ENCODE results near the gene AFG1L.
A peak's percentile ranks its signal among the peaks of the same experiment; 100 is the strongest.
"Not testable (repeated sequence)": the region's sequence is repeated elsewhere in the genome, so short reads cannot be mapped to it uniquely, and the experiment has no call there.

Gene AFG1L

GRCh38 chr6:108383981-108384380 lies 89.1 kb downstream of the AFG1L start:
- TF ChIP-seq POLR2A (IDR thresholded peaks at IDR 0.05; ENCODE audit: low read depth, low read length) (no peak), TAF1 (IDR thresholded peaks at IDR 0.05; ENCODE audit: borderline replicate concordance, low read depth, low read length) (no peak), POLR2AphosphoS5 (IDR thresholded peaks at IDR 0.05; ENCODE audit: low read depth, low read length) (no peak)
- no peak for DNase-seq (ENCODE audit: insufficient read length)
- FAIRE-seq, result no peak

- FAIRE-seq; DNase-seq (ENCODE audit: insufficient read length): not testable (repeated sequence)
Measured at GRCh38 chr6:108389190-108389589, 94.3 kb downstream of the AFG1L start.

- no peak for DNase-seq (ENCODE audit: insufficient read length)
- no peak for TF ChIP-seq POLR2AphosphoS5 (IDR thresholded peaks at IDR 0.05; ENCODE audit: low read depth, low read length)
- no peak for TF ChIP-seq TAF1 (IDR thresholded peaks at IDR 0.05; ENCODE audit: borderline replicate concordance, low read depth, low read length)
- no peak for TF ChIP-seq POLR2A (IDR thresholded peaks at IDR 0.05; ENCODE audit: low read depth, low read length)
- FAIRE-seq, result no peak
Measured at GRCh38 chr6:108395297-108395696, 100.4 kb downstream of the AFG1L start.

DNA sequence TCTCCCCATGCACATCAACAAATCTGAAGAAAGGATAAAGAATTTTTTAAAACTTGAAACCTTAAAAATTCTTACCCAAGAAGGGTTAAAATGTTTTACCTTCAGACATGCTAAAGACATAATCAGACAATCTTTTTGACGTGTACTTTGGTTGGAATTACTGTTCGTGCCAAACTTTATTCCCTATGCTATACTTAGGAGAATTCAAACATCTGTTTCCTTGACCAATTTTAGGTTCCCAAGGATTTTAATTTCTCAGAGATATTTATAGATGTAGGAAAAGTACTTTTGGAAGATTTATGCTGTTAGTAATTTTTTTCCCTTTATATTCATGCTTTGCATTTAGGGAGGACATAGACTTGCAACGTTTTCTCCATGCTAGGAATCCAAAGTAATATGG lies 108.4 kb downstream of the AFG1L start:
- no peak for FAIRE-seq
- no peak for TF ChIP-seq TAF1 (IDR thresholded peaks at IDR 0.05; ENCODE audit: borderline replicate concordance, low read depth, low read length)
- no peak for TF ChIP-seq POLR2A (IDR thresholded peaks at IDR 0.05; ENCODE audit: low read depth, low read length)
- TF ChIP-seq POLR2AphosphoS5 (IDR thresholded peaks at IDR 0.05; ENCODE audit: low read depth, low read length), result no peak
- DNase-seq (ENCODE audit: insufficient read length), result no peak

DNA sequence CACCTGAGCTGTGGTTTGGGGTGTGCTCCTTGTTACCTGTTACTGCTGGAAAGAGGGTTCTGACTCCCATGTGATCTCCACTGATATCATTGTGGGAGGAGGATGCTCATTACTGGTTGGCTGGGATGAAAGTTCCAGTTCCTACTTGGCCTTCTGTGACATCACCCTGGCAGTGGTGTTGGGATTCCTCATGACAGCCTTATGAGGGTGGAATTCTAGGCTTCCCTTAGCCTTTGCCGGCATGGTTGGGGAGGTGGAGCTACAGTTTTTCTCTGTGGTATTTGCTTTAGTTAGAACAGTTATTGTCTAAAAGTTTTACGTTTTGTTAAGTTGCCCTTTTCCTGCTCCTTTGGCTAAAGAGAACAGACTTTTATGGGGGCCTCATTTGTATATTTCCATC lies 112.1 kb downstream of the AFG1L start:
- TF ChIP-seq POLR2A (IDR thresholded peaks at IDR 0.05; ENCODE audit: low read depth, low read length) (no peak), TAF1 (IDR thresholded peaks at IDR 0.05; ENCODE audit: borderline replicate concordance, low read depth, low read length) (no peak), POLR2AphosphoS5 (IDR thresholded peaks at IDR 0.05; ENCODE audit: low read depth, low read length) (no peak)
- FAIRE-seq, result no peak
- DNase-seq (ENCODE audit: insufficient read length), result no peak

GRCh38 chr6:108407904-108408827 lies 113.3 kb downstream of the AFG1L start:
- DNase-seq (ENCODE audit: insufficient read length) (no peak), FAIRE-seq (no peak)
- TF ChIP-seq POLR2A (IDR thresholded peaks at IDR 0.05; ENCODE audit: low read depth, low read length) (no peak), POLR2AphosphoS5 (IDR thresholded peaks at IDR 0.05; ENCODE audit: low read depth, low read length) (no peak), TAF1 (IDR thresholded peaks at IDR 0.05; ENCODE audit: borderline replicate concordance, low read depth, low read length) (no peak)

- peak; percentile 17 for FAIRE-seq
- DNase-seq (ENCODE audit: insufficient read length), result no peak
- no peak for TF ChIP-seq TAF1 (IDR thresholded peaks at IDR 0.05; ENCODE audit: borderline replicate concordance, low read depth, low read length)
- no peak for TF ChIP-seq POLR2AphosphoS5 (IDR thresholded peaks at IDR 0.05; ENCODE audit: low read depth, low read length)
- no peak for TF ChIP-seq POLR2A (IDR thresholded peaks at IDR 0.05; ENCODE audit: low read depth, low read length)
Measured at GRCh38 chr6:108408861-108409260, 114.0 kb downstream of the AFG1L start.

DNA sequence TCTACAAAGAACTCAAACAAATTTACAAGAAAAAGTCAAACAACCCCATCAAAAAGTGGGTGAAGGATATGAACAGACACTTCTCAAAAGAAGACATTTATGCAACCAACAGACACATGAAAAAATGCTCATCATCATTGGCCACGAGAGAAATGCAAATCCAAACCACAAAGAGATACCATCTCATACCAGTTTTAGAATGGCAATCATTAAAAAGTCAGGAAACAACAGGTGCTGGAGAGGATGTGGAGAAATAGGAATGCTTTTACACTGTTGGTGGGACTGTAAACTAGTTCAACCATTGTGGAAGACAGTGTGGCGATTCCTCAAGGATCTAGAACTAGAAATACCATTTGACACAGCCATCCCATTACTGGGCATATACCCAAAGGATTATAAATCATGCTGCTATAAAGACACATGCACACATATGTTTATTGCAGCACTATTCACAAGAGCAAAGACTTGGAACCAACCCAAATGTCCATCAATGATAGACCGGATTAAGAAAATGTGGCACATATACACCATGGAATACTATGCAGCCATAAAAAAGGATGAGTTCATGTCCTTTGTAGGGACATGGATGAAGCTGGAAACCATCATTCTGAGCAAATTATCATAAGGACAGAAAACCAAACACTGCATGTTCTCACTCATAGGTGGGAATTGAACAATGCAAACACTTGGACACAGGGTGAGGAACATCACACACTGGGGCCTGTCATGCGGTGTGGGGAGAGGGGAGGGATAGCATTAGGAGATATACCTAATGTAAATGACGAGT lies 121.4 kb downstream of the AFG1L start:
- DNase-seq (ENCODE audit: insufficient read length); FAIRE-seq: not testable (repeated sequence)

GRCh38 chr6:108417027-108417426 lies 122.2 kb downstream of the AFG1L start:
- no peak for DNase-seq (ENCODE audit: insufficient read length)
- FAIRE-seq, result no peak
- TF ChIP-seq TAF1 (IDR thresholded peaks at IDR 0.05; ENCODE audit: borderline replicate concordance, low read depth, low read length) (no peak), POLR2AphosphoS5 (IDR thresholded peaks at IDR 0.05; ENCODE audit: low read depth, low read length) (no peak), POLR2A (IDR thresholded peaks at IDR 0.05; ENCODE audit: low read depth, low read length) (no peak)

- no peak for TF ChIP-seq POLR2A (IDR thresholded peaks at IDR 0.05; ENCODE audit: low read depth, low read length)
- TF ChIP-seq TAF1 (IDR thresholded peaks at IDR 0.05; ENCODE audit: borderline replicate concordance, low read depth, low read length), result no peak
- no peak for TF ChIP-seq POLR2AphosphoS5 (IDR thresholded peaks at IDR 0.05; ENCODE audit: low read depth, low read length)
- DNase-seq (ENCODE audit: insufficient read length) (no peak), FAIRE-seq (no peak)
Measured at GRCh38 chr6:108419474-108419873, 124.6 kb downstream of the AFG1L start.

DNA sequence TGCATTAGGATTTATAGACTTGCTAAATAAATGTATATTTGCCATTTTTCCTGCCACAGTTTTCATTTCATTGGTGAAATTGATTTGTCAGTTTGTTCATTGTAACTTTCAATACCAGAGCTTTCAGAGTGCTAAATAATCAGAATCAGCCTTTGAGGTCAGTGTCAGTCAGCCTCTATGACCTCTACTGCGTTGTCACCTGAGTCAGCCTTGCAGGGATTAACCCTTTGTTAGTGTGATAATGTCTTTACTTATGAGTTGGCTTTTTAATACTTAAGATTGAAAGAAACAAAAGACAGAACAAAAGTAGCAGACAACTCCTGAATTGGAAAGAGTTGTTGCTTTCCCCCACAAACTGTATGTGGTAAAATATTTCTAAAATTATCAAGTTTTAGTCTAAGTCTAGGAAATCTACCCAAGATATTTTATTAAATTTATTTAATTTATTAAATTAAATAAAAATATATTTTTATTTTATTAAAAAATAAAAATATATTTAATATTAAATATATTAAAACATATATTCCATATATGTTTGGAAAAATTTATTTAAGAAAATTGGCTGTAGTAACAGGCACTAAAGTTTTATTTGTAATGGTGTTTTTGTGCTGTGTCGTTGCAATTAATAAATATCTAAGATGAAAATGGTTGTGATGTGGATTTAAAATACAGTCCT lies 125.2 kb downstream of the AFG1L start:
- no peak for TF ChIP-seq TAF1 (IDR thresholded peaks at IDR 0.05; ENCODE audit: borderline replicate concordance, low read depth, low read length)
- no peak for TF ChIP-seq POLR2A (IDR thresholded peaks at IDR 0.05; ENCODE audit: low read depth, low read length)
- no peak for TF ChIP-seq POLR2AphosphoS5 (IDR thresholded peaks at IDR 0.05; ENCODE audit: low read depth, low read length)
- no peak for DNase-seq (ENCODE audit: insufficient read length)
- FAIRE-seq, result no peak
